HG02938 (cell line): Measurements from ENCODE around the gene LIPG.

Experiments used
- ATAC-seq: cut with Tn5 transposase; IDR thresholded peaks from one replicate; pipeline ENCODE4 v1.9.1; 2021; ENCODE audit warnings: mild to moderate bottlenecking, moderate library complexity; ENCODE audit not compliant: unreplicated experiment

The LIPG gene

GRCh38 chr18:49630246-49630699 is 68.4 kb downstream of the LIPG start:
- no peak for ATAC-seq

- ATAC-seq, result no peak
Observed at GRCh38 chr18:49631146-49631866, 69.4 kb downstream of the LIPG start.

GRCh38 chr18:49632588-49632987 is 70.7 kb downstream of the LIPG start:
- ATAC-seq, result no peak

GRCh38 chr18:49638209-49638785 is 76.4 kb downstream of the LIPG start:
- no peak for ATAC-seq

GRCh38 chr18:49638891-49639557 is 77.2 kb downstream of the LIPG start:
- ATAC-seq, result no peak

GRCh38 chr18:49639643-49640391 is 78.0 kb downstream of the LIPG start:
- ATAC-seq, result no peak

- ATAC-seq, result no peak
Observed at GRCh38 chr18:49640741-49641140, 78.9 kb downstream of the LIPG start.

- no peak for ATAC-seq
Observed at GRCh38 chr18:49645196-49645595, 83.3 kb downstream of the LIPG start.

- ATAC-seq, result no peak
Observed at GRCh38 chr18:49645841-49646351, 84.0 kb downstream of the LIPG start.

GRCh38 chr18:49646873-49647272 is 85.0 kb downstream of the LIPG start:
- no peak for ATAC-seq

- ATAC-seq, result no peak
Observed at GRCh38 chr18:49647496-49648168, 85.8 kb downstream of the LIPG start.

GRCh38 chr18:49648326-49648725 is 86.5 kb downstream of the LIPG start:
- ATAC-seq, result no peak
